Stomach (tissue), 19 donors: ENCODE results near the gene DDX46. TPM values are rescaled to one million over a fixed set of nuclear protein-coding genes. Genes with fewer than 3 reads are reported as not detected.
"Not testable (repeated sequence)": the region's sequence is repeated elsewhere in the genome, so short reads cannot be mapped to it uniquely, and the experiment has no call there.

Experiments
- DNase-seq, 2 donors: peaks; one replicate each; pipeline versions ENCODE4 v3.0.0 to v3.0.0-alpha.2; 2013 to 2019
- H3K27ac ChIP-seq, 5 donors: fragments of 200-600 bp in 4 of 5; sonication (generic) in 4 of 5; one replicate each; pipeline ENCODE4 v1.5.1; 2013 to 2019; ENCODE audit warnings: mild to moderate bottlenecking in 1 of 5, moderate library complexity in 1 of 5
- H3K27me3 ChIP-seq, 3 donors: fragments of 200-600 bp; sonication (generic); one replicate each; pipeline ENCODE4 v1.5.1; 2017 to 2019; ENCODE audit warnings: mixed run types in 1 of 3
- H3K36me3 ChIP-seq, 4 donors: fragments of 200-600 bp; sonication (generic); 1 replicate in 3 of 4; 2 replicates in 1 of 4; pipeline ENCODE4 v1.5.1; 2016 to 2019
- H3K4me1 ChIP-seq, 4 donors: fragments of 200-600 bp; sonication (generic); one replicate each; pipeline ENCODE4 v1.5.1; 2016 to 2019
- H3K4me3 ChIP-seq, 4 donors: fragments of 200-600 bp; sonication (generic) in 3 of 4; one replicate each; pipeline ENCODE4 v1.5.1; 2016 to 2019; ENCODE audit warnings: mild to moderate bottlenecking in 1 of 4
- H3K9me3 ChIP-seq, 4 donors: fragments of 200-600 bp; sonication (generic); one replicate each; pipeline ENCODE4 v1.5.1; 2016 to 2019
- CTCF ChIP-seq, 7 experiments: fragments of 450-650 bp in 4 of 7; fragments of 200-600 bp in 3 of 7; sonication (generic) in 3 of 7; IDR thresholded peaks; one replicate each; pipeline ENCODE4 v1.5.1; 2016 to 2019; ENCODE audit warnings: antibody characterized with exemption in 7 of 7, control low read depth in 2 of 7, mild to moderate bottlenecking in 1 of 7
- EP300 ChIP-seq: sonication (generic); formaldehyde crosslinking; IDR thresholded peaks from one replicate; pipeline ENCODE4 v1.6.1; 2017; ENCODE audit warnings: antibody characterized with exemption
- POLR2A ChIP-seq, 4 donors: fragments of 450-650 bp; IDR thresholded peaks; one replicate each; pipeline ENCODE4 v1.6.1; 2016; ENCODE audit warnings: antibody characterized with exemption in 4 of 4, control low read depth in 2 of 4, mild to moderate bottlenecking in 1 of 4, moderate library complexity in 1 of 4
- POLR2AphosphoS5 ChIP-seq, 3 donors: sonication (generic); formaldehyde crosslinking; IDR thresholded peaks; one replicate each; pipeline ENCODE4 v1.6.1; 2016; ENCODE audit warnings: antibody characterized with exemption in 3 of 3
- WGBS, 5 donors: extraction: QIAGEN DNeasy Blood & Tissue Kit in 3 of 5; methylation state at CpG; one replicate each; pipeline versions ENCODE4 v1.1.5 to v1.1.7; 2013 to 2018; 5-methylcytosine and 5-hydroxymethylcytosine counted together
- intact Hi-C: fragments of 100-400 bp; cut with DNase I; formaldehyde crosslinking; loops from one replicate; pipeline ENCODE4 v1.15.1; 2023; ENCODE audit warnings: low total_unique reads
- long read RNA-seq, 10 donors: transcript quantifications; one replicate each; lab custom pipeline, GENCODE V29; 2026
- polyA plus RNA-seq, 3 donors: library from polyadenylated mRNA; stranded (reverse); fragments of 200-250 nt; gene quantifications; one replicate each; pipeline ENCODE4 v1.2.3, GENCODE V29; 2013
- total RNA-seq, 5 donors: library from RNA; depleted of rRNA; stranded (reverse); fragments of >200 nt; gene quantifications; one replicate each; pipeline versions ENCODE4 v1.1.0 to v1.2.3, GENCODE V29; 2014 to 2016
- donor health status: healthy with polysubstance abuse.
- donor health status: Bipolar disorder and iron deficiency.
- donor health status: healthy.

The DDX46 gene
- total RNA-seq (10 to 100 TPM; 19.7 to 64.6 (median 53.7) TPM), polyA plus RNA-seq (10 to 100 TPM; 10.0 to 17.1 (median 13.8) TPM)
- long read RNA-seq, donor 1, partial matches to known transcripts, result 47 of 47 reads
- long read RNA-seq, donor 1, other reads (novel, unspliced or antisense), result 0 of 47 reads
- long read RNA-seq, donor 2, partial matches to known transcripts, result 100 of 100 reads
- long read RNA-seq, donor 2, other reads (novel, unspliced or antisense), result 0 of 100 reads
- long read RNA-seq, donor 3, partial matches to known transcripts, result 60 of 65 reads
- long read RNA-seq, donor 3, other reads (novel, unspliced or antisense), result 0 of 65 reads
- long read RNA-seq, donor 4, result 0 reads
- long read RNA-seq, donor 5, partial matches to known transcripts, result 71 of 71 reads
- long read RNA-seq, donor 5, other reads (novel, unspliced or antisense), result 0 of 71 reads
- long read RNA-seq, donor 6, partial matches to known transcripts, result 185 of 193 reads
- long read RNA-seq, donor 6, other reads (novel, unspliced or antisense), result 5 of 193 reads
- long read RNA-seq, donor 7, partial matches to known transcripts, result 61 of 62 reads
- long read RNA-seq, donor 7, other reads (novel, unspliced or antisense), result 0 of 62 reads
- long read RNA-seq, donor 8, partial matches to known transcripts, result 104 of 107 reads
- long read RNA-seq, donor 8, other reads (novel, unspliced or antisense), result 0 of 107 reads
- long read RNA-seq, donor 9, partial matches to known transcripts, result 39 of 39 reads
- long read RNA-seq, donor 9, other reads (novel, unspliced or antisense), result 0 of 39 reads
- long read RNA-seq, donor 10, partial matches to known transcripts, result 9 of 10 reads
- long read RNA-seq, donor 10, other reads (novel, unspliced or antisense), result 0 of 10 reads

DNA sequence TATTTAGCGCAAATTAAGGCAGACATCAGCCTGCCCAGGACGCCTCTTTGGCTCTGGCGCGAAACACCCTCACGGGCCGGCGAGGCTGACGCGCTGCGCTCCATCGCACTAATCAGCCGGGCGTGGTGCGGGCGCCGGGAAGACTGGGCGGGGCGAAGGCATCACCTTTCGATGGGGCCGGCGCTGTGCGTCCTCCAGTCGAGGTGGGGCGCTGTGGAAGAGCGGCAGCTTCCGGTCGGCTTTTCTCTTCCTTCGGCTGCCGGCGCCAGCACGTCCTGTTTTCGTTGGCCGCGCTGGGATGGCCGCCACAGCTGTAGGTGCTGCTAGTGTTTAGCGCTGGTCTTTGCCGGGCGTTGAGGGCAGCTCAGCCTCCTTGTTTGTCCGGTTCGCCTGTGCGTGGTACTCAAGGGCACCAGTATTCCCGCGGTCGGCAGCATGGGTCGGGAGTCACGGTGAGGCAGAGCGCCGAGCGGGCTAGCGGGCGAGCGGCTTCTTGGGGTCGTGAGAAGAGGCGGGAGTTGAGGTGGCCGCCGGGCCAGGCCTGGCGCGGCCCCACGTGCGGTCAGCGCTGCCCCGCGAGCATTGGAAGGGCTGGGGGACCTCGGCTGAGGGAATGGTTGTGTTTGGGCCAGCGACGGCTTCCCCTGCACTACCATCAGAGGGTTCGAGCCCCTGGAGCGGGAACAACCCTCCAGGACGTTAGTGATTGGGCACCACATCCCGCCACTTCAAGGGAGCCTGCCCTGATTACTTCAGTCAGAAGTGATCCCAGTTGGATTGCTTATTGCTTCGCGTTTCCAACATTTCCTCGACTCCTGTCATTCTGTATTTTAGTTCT is at the start of gene DDX46:
Gene DDX46 (plus strand): TSS at position 276 of the 838 bp plus-strand sequence. CDS start 160 bp downstream, at position 436.
- H3K4me3 ChIP-seq, result peak within 1 kb of the TSS; percentile 81 to 94 (median 91)
- H3K9me3 ChIP-seq, result no peaks in the 10 kb centered on the region
- intact Hi-C loops, result no loop called here
- peak within 1 kb of the TSS; percentile 52 to 85 (median 83) for H3K27ac ChIP-seq
- WGBS, 5 donors, result 0 to 1% (median 0%) methylated on average over 14 to 73 of the region's 73 CpGs
- H3K4me1 ChIP-seq, result peaks cover 11 to 52% (median 34%) of the 10 kb centered on the region in 4 donors
- no peaks in the 10 kb centered on the region for H3K27me3 ChIP-seq
- TF ChIP-seq POLR2A (IDR thresholded peaks at IDR 0.05), result no peak
- peak in 5 of 7 experiments; percentile 48 to 80 (median 69) for TF ChIP-seq CTCF (IDR thresholded peaks at IDR 0.05)
- peak; percentile 54 to 94 (median 87) for TF ChIP-seq POLR2AphosphoS5 (IDR thresholded peaks at IDR 0.05)
- peaks cover under 1 to 3% (median 2%) of the 10 kb centered on the region in 4 donors for H3K36me3 ChIP-seq
- peak; percentile 97 to 98 for DNase-seq

GRCh38 chr5:134714120-134714519 is 44.5 kb upstream of the DDX46 start:
- no peak for DNase-seq
- 87 to 96% (median 94%) methylated on average over 5 of the region's 5 CpGs for WGBS, 5 donors
- no peaks in the 10 kb centered on the region for H3K27me3 ChIP-seq
- no peaks in the 10 kb centered on the region for H3K4me1 ChIP-seq
- peaks cover 67 to 100% (median 99%) of the 10 kb centered on the region in 4 donors for H3K36me3 ChIP-seq
- no peak overlapping the region for H3K4me3 ChIP-seq
- TF ChIP-seq CTCF (IDR thresholded peaks at IDR 0.05) (no peak), POLR2A (IDR thresholded peaks at IDR 0.05) (no peak), EP300 (no peak), POLR2AphosphoS5 (IDR thresholded peaks at IDR 0.05) (no peak)
- no peak overlapping the region for H3K27ac ChIP-seq
- H3K9me3 ChIP-seq, result no peaks in the 10 kb centered on the region
- intact Hi-C loops, result no loop called here

- TF ChIP-seq POLR2AphosphoS5 (IDR thresholded peaks at IDR 0.05), result no peak
- no peak for TF ChIP-seq EP300
- no peak for TF ChIP-seq CTCF (IDR thresholded peaks at IDR 0.05)
- no peak for TF ChIP-seq POLR2A (IDR thresholded peaks at IDR 0.05)
- H3K9me3 ChIP-seq, result no peaks in the 10 kb centered on the region
- no peak overlapping the region for H3K4me3 ChIP-seq
- intact Hi-C loops, result no loop called here
- peaks cover 67 to 100% (median 99%) of the 10 kb centered on the region in 4 donors for H3K36me3 ChIP-seq
- no peaks in the 10 kb centered on the region for H3K4me1 ChIP-seq
- DNase-seq, result no peak
- whole genome bisulfite sequencing, 5 donors, result 89 to 98% (median 93%) methylated on average over 3 of the region's 3 CpGs
- no peaks in the 10 kb centered on the region for H3K27me3 ChIP-seq
- H3K27ac ChIP-seq, result no peak overlapping the region
Observed at GRCh38 chr5:134714541-134714940, 44.0 kb upstream of the DDX46 start.

- intact Hi-C loops, H3K4me1 ChIP-seq, H3K4me3 ChIP-seq, DNase-seq, H3K27ac ChIP-seq, H3K9me3 ChIP-seq, H3K27me3 ChIP-seq: not testable (repeated sequence)
- peaks cover 67 to 100% (median 99%) of the 10 kb centered on the region in 4 donors for H3K36me3 ChIP-seq
- WGBS, 5 donors, result 86 to 93% (median 91%) methylated on average over 4 of the region's 4 CpGs
Observed at GRCh38 chr5:134715466-134715865, 43.1 kb upstream of the DDX46 start.
